HepG2 (cell line): ENCODE measurements around the gene AFDN. TPM values are rescaled to one million over a fixed set of nuclear protein-coding genes. Genes with fewer than 3 reads are reported as not detected.

Experiments
- FOXP4 ChIP-seq: sonication (generic); formaldehyde crosslinking; IDR thresholded peaks from 2 replicates; pipeline ENCODE4 v1.4.0; 2020; ENCODE audit warnings: missing genetic modification reagents
- GMEB1 ChIP-seq: sonication (generic); formaldehyde crosslinking; IDR thresholded peaks from 2 replicates; pipeline ENCODE4 v1.5.1; 2020; ENCODE audit warnings: missing genetic modification reagents, mild to moderate bottlenecking, borderline replicate concordance
- GPBP1L1 ChIP-seq: sonication (generic); formaldehyde crosslinking; IDR thresholded peaks from 2 replicates; pipeline ENCODE4 v1.5.0; 2020; ENCODE audit warnings: mild to moderate bottlenecking, missing genetic modification reagents
- HMG20A ChIP-seq: IDR thresholded peaks from 2 replicates; pipeline ENCODE4 v1.6.1; 2016; ENCODE audit warnings: borderline replicate concordance
- MAFF ChIP-seq: IDR thresholded peaks from 2 replicates; pipeline ENCODE4 v1.6.1; 2011; ENCODE audit warnings: low read depth, low read length, improper control_type of control experiment
- MBD4 ChIP-seq: IDR thresholded peaks from 2 replicates; pipeline ENCODE4 v1.6.1; 2012; ENCODE audit warnings: low read length, inconsistent platforms, borderline replicate concordance
- MED13 ChIP-seq: sonication (generic); formaldehyde crosslinking; IDR thresholded peaks from 2 replicates; pipeline ENCODE4 v1.5.0; 2020; ENCODE audit warnings: missing genetic modification reagents
- MLXIP ChIP-seq: sonication (generic); formaldehyde crosslinking; IDR thresholded peaks from 2 replicates; pipeline ENCODE4 v1.9.0; 2021; ENCODE audit warnings: missing genetic modification reagents, borderline replicate concordance
- NCOR1 ChIP-seq: fragments of 200-600 bp; sonication (generic); IDR thresholded peaks from 2 replicates; pipeline ENCODE4 v1.7.0; 2017; ENCODE audit warnings: antibody characterized with exemption, low read length, borderline replicate concordance
- NR2F6 ChIP-seq, 2 experiments: IDR thresholded peaks; 2 replicates each; pipeline ENCODE4 v1.6.1; 2016; ENCODE audit warnings: antibody characterized with exemption in 1 of 2, mild to moderate bottlenecking in 1 of 2
- PAX8 ChIP-seq: sonication (generic); formaldehyde crosslinking; IDR thresholded peaks from 2 replicates; pipeline ENCODE4 v1.8.0; 2022; ENCODE audit warnings: mild to moderate bottlenecking, missing genetic modification reagents, borderline replicate concordance
- SIN3A ChIP-seq: IDR thresholded peaks from 2 replicates; pipeline ENCODE4 v1.6.1; 2011; ENCODE audit warnings: low read depth, mild to moderate bottlenecking, control low read depth, low read length, borderline replicate concordance
- TCF7 ChIP-seq: sonication (generic); IDR thresholded peaks from 2 replicates; pipeline ENCODE4 v1.6.1; 2016; ENCODE audit warnings: antibody characterized with exemption, low read depth
- ZKSCAN8 ChIP-seq: IDR thresholded peaks from 2 replicates; pipeline ENCODE4 v1.6.1; 2016; ENCODE audit warnings: borderline replicate concordance, missing genetic modification reagents, missing compliant biosample characterization
- ZNF251 ChIP-seq: sonication (generic); formaldehyde crosslinking; IDR thresholded peaks from 2 replicates; pipeline ENCODE4 v1.9.0; 2021; ENCODE audit warnings: mild to moderate bottlenecking, missing genetic modification reagents
- ZNF275 ChIP-seq: sonication (generic); formaldehyde crosslinking; IDR thresholded peaks from 2 replicates; pipeline ENCODE4 v1.8.0; 2022; ENCODE audit warnings: missing genetic modification reagents, mild to moderate bottlenecking, inconsistent platforms, borderline replicate concordance
- ZNF572 ChIP-seq: sonication (generic); formaldehyde crosslinking; IDR thresholded peaks from 2 replicates; pipeline ENCODE4 v1.5.1; 2020; ENCODE audit warnings: mild to moderate bottlenecking, missing genetic modification reagents
- ZNF678 ChIP-seq: sonication (generic); formaldehyde crosslinking; IDR thresholded peaks from 2 replicates; pipeline ENCODE4 v1.4.0; 2020; ENCODE audit warnings: mild to moderate bottlenecking, missing genetic modification reagents
- ZNF749 ChIP-seq: sonication (generic); formaldehyde crosslinking; IDR thresholded peaks from 2 replicates; pipeline ENCODE4 v1.8.0; 2022; ENCODE audit warnings: mild to moderate bottlenecking, missing genetic modification reagents, moderate library complexity, borderline replicate concordance
- polyA plus RNA-seq, 8 experiments: library from polyadenylated mRNA; depleted of rRNA in 3 of 8; stranded (reverse) in 7 of 8; unstranded in 1 of 8; fragments of >200 nt; fragmentation: Illumina TruSeq in 4 of 8; extraction: Trizol in 4 of 8; gene quantifications; 2 replicates each; pipeline versions ENCODE4 v1.2.1 to v1.2.3, GENCODE V29; 2011 to 2016; ENCODE audit warnings: low read depth in 4 of 8, missing spikeins in 1 of 8, mixed read lengths in 1 of 8; ENCODE audit not compliant: insufficient read depth in 1 of 8
- total RNA-seq, 5 experiments: library from RNA; depleted of rRNA; stranded (reverse); fragments of >200 nt; fragmentation: Illumina TruSeq; extraction: Trizol; gene quantifications; 2 replicates each; pipeline ENCODE4 v1.2.3, GENCODE V29; 2016; ENCODE audit warnings: low read depth in 1 of 5

The AFDN gene
- total and polyA plus RNA-seq, 2 of the 13 experiments (the other 11 are each of a cell fraction or from before 2014, with no cell fraction given), result 136 to 151 TPM

- TF ChIP-seq SIN3A (0 out of 2 replicates have a peak, but pooled peaks have one; percentile 63), PAX8 (CRISPR knock-in tag) (0 out of 2 replicates have a peak, but pooled peaks have one; percentile 44), ZNF251 (CRISPR knock-in tag) (no peak), MED13 (CRISPR knock-in tag) (no peak), NCOR1 (peak; percentile 74; the same call in 1 of the 2 replicates), NR2F6 (IDR thresholded peaks at IDR 0.05) (no peak; the same call in 1 of the 2 replicates), NR2F6 (CRISPR knock-in tag; IDR thresholded peaks at IDR 0.05) (0 out of 2 replicates have a peak, but pooled peaks have one; percentile 50), FOXP4 (peak; percentile 80), GPBP1L1 (CRISPR knock-in tag) (no peak), HMG20A (peak; percentile 69), ZNF275 (no peak), ZNF678 (CRISPR knock-in tag) (no peak), GMEB1 (CRISPR knock-in tag) (no peak), TCF7 (peak; percentile 52), MAFF (no peak), MBD4 (peak; percentile 87; the same call in 1 of the 2 replicates), ZNF749 (no peak), MLXIP (no peak), ZKSCAN8 (peak; percentile 66; the same call in 1 of the 2 replicates), ZNF572 (CRISPR knock-in tag) (no peak)
These were observed 106.0 kb downstream of the AFDN start (continued) for GRCh38 chr6:167932468-167933276.
